NCI-H2171 treated with DMSO at 0.1 percent for 48 hours (cell line): Measurements from ENCODE around the gene TMIGD1.

Experiments
- DNase-seq: peaks from one replicate; lab custom pipeline; 2025; lab: John Stamatoyannopoulos, UW

Gene TMIGD1

GRCh38 chr17:30290696-30291542 lies 42.9 kb downstream of the TMIGD1 start:
- peak; percentile 60 for DNase-seq

DNA sequence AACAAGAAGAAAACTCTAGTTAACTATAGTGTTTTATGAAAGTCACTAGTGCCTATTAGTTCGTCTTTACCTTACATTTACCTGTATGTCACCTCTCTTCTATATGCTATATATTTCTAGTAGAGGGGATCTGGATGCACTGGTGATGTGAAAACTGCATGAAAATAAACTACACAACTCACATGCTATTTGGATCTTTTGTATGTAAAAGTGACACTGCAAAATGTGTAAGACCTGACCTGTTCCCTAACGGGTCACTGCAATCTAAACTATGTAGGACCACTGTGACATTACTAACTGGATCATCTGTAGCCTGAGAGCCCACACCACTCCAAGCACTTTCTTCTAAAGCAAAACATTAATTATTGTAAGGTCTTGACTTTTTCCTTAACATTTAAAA lies 43.8 kb downstream of the TMIGD1 start:
- DNase-seq, result no peak

DNA sequence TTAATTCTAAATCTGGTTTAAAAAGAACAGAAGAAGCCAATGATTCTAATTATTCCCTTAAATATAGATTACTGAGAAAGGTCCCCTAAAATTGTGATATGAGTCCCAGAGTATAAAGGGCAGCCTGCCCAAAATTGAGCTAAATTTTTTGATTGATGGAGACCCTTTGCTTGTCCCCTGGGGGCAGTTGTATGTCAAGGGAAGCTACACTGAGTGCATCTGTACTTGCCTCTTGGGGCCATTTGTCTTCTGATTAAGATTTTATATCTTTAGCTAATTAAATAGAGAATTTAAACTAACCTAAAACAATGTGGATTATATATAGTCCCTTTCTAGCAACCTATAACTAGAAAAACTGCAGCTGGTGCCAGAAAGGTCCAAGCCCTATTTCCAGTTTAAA lies 54.7 kb downstream of the TMIGD1 start:
- DNase-seq, result no peak

- DNase-seq, result peak; percentile 30
These were observed 55.8 kb downstream of the TMIGD1 start for GRCh38 chr17:30278032-30278431.

DNA sequence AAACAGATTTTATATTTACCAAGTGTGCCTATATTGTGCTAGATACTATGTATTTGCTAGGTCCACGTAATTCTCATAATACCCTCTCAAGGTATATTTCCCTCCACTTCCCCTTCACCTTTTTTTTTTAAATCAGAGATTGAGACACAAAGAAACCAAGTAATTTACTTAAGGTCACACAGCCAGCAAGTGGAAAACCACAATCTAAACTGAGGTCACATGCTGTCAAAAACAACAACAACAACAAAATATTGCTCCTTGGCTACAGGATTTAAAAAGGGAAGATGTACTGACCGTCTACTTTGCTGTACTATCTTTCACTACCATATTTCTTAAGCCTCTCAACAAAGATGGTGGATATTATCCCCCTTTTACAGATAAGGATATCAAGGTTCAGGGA lies 57.9 kb downstream of the TMIGD1 start:
- no peak for DNase-seq

DNA sequence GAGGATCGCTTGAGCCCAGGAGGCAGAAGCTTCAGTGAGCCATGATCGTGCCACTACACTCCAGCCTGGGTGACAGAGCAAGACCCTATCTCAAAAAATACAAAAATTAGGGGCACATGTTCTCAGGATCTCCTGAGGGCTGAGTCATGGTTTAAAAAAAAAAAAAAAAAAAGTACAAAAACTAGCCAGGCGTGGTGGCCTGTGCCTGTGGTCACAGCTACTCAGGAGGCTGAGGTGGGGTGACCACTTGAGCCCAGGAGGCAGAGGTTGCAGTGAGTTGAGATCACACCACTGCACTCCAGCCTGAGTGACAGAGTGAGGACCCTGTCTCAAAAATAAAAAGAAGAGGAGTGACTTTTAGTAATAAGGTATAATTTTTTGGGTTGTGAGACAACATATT lies 59.0 kb downstream of the TMIGD1 start:
- DNase-seq, result no peak

DNA sequence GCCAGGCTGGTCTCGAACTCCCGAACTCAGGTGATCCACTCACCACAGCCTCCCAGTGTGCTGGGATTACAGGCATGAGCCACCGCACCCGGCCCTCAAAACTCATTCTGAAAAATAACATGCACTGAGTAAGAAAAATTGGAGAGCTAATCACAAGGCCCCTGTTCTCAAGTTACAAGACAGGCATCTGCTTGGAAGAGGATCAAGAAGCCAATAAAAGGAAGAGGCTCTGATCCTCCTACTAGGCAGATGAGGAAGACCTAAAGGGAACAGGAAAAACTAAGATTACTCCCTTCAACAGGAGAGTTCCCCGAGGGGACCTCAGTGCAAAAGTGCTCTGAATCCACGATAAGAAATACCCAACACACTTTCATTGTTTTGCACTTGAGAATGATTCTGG lies 60.5 kb downstream of the TMIGD1 start:
- DNase-seq, result peak; percentile 83

DNA sequence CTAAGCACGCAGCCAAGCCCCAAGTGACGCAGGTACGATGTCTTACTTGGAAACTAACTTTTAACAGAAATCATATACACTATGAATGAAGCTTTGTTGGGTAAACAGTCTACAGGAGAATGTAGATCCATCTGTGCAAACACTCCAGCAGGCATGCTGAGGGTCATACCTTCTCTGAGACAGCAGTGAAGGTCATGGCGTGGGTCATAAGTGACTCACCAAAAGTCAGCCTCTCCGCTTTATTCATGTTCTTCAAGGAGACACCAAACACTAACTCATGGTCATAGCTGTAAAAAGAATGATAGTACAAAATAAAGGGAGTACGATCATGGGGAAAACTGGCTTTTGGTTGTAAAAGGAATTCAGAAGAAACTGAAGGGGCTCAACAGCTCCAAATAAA lies 62.8 kb downstream of the TMIGD1 start:
- no peak for DNase-seq

- no peak for DNase-seq
These were observed 66.2 kb downstream of the TMIGD1 start for GRCh38 chr17:30267625-30268024.
